ENCODE results near the gene NWD2.

NWD2 gene

GRCh38 chr4:37322122-37322521, 77.6 kb downstream of the NWD2 start:
- no peak for TF ChIP-seq CTCF (IDR thresholded peaks at IDR 0.05; ENCODE audit: insufficient read depth, low read depth, low read length, missing control alignments)
- H3K4me3 ChIP-seq (ENCODE audit: low read length): no peak overlapping the region
- no peak for DNase-seq (ENCODE audit: low read depth)

GRCh38 chr4:37324546-37324945, 80.0 kb downstream of the NWD2 start:
- no peak for DNase-seq (ENCODE audit: low read depth)
- no peak for TF ChIP-seq CTCF (IDR thresholded peaks at IDR 0.05; ENCODE audit: insufficient read depth, low read depth, low read length, missing control alignments)
- H3K4me3 ChIP-seq (ENCODE audit: low read length): no peak overlapping the region

GRCh38 chr4:37326852-37327251, 82.3 kb downstream of the NWD2 start:
- no peak for DNase-seq (ENCODE audit: low read depth)
- TF ChIP-seq CTCF (IDR thresholded peaks at IDR 0.05; ENCODE audit: insufficient read depth, low read depth, low read length, missing control alignments): no peak

GRCh38 chr4:37338972-37339371, 94.4 kb downstream of the NWD2 start:
- TF ChIP-seq CTCF (IDR thresholded peaks at IDR 0.05; ENCODE audit: insufficient read depth, low read depth, low read length, missing control alignments): no peak

More at GRCh38 chr4:37326852-37327251, 82.3 kb downstream of the NWD2 start:
- H3K4me3 ChIP-seq (ENCODE audit: low read length): no peak overlapping the region

GRCh38 chr4:37358748-37359147, 114.2 kb downstream of the NWD2 start:
- no peak overlapping the region for H3K4me3 ChIP-seq (ENCODE audit: low read length)
- no peak for TF ChIP-seq CTCF (IDR thresholded peaks at IDR 0.05; ENCODE audit: insufficient read depth, low read depth, low read length, missing control alignments)
- DNase-seq (ENCODE audit: low read depth): no peak

More at GRCh38 chr4:37338972-37339371, 94.4 kb downstream of the NWD2 start:
- no peak overlapping the region for H3K4me3 ChIP-seq (ENCODE audit: low read length)
- DNase-seq (ENCODE audit: low read depth): peak; percentile 15

GRCh38 chr4:37359261-37359660, 114.7 kb downstream of the NWD2 start:
- no peak overlapping the region for H3K4me3 ChIP-seq (ENCODE audit: low read length)
- no peak for DNase-seq (ENCODE audit: low read depth)
- TF ChIP-seq CTCF (IDR thresholded peaks at IDR 0.05; ENCODE audit: insufficient read depth, low read depth, low read length, missing control alignments): no peak

GRCh38 chr4:37365888-37366287, 121.3 kb downstream of the NWD2 start:
- no peak for TF ChIP-seq CTCF (IDR thresholded peaks at IDR 0.05; ENCODE audit: insufficient read depth, low read depth, low read length, missing control alignments)
- H3K4me3 ChIP-seq (ENCODE audit: low read length): no peak overlapping the region
- DNase-seq (ENCODE audit: low read depth): peak; percentile 11
